Loucy (cell line): ENCODE data around the gene SPATC1L.

Experiments
- EZH2phosphoT487 ChIP-seq: fragments of 200-600 bp; IDR thresholded peaks from 2 replicates; pipeline ENCODE4 v1.6.1; 2018; ENCODE audit warnings: antibody characterized with exemption, mild to moderate bottlenecking, moderate library complexity, borderline replicate concordance
- TF ChIP-seq, protein P1 (sequence below): fragments of 200-600 bp; sonication (generic); conservative IDR thresholded peaks from 2 replicates; pipeline ENCODE4 v1.5.1; 2014; ENCODE audit warnings: mild to moderate bottlenecking, antibody characterized with exemption, low read length

DNA sequence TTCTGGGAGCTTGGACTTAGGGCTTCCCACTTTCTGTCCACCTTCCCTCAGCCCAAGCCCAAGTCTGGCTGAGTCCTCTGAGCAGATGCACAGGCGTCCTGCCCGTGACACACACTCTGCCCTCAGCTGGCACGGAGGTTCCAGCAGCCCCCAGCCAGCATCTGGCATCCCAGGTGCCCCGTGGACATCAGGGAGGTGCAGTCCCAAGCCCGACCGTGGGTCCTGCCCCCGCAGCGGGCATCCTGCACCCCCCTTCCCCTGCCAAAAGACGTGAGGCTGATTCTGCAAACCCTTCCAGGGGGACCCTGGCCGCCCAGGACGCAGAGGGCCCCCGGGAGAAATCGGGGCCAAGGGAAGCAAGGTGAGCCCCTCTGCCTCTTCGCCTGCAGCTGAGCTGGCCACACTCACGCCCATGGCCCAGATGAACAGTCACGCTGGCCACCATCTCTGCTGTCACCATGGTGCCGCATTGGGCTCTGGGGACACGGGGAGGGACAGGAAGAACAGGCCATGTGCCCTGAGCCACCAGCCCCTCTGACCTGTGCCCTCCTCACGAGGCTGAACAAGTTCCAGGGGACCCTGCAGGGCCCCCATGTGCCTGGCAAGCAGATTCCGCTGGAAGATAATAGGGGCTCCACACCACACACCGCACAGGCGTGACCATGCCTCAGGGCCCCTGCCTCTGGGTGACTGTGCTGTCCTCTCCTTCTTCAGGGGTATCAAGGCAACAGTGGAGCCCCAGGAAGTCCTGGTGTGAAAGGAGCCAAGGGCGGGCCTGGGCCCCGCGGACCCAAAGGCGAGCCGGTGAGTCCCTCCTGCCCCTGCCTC lies 65.7 kb downstream of the SPATC1L start:
- TF ChIP-seq, protein P1, sequence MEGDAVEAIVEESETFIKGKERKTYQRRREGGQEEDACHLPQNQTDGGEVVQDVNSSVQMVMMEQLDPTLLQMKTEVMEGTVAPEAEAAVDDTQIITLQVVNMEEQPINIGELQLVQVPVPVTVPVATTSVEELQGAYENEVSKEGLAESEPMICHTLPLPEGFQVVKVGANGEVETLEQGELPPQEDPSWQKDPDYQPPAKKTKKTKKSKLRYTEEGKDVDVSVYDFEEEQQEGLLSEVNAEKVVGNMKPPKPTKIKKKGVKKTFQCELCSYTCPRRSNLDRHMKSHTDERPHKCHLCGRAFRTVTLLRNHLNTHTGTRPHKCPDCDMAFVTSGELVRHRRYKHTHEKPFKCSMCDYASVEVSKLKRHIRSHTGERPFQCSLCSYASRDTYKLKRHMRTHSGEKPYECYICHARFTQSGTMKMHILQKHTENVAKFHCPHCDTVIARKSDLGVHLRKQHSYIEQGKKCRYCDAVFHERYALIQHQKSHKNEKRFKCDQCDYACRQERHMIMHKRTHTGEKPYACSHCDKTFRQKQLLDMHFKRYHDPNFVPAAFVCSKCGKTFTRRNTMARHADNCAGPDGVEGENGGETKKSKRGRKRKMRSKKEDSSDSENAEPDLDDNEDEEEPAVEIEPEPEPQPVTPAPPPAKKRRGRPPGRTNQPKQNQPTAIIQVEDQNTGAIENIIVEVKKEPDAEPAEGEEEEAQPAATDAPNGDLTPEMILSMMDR, result no peak
- TF ChIP-seq EZH2phosphoT487, result no peak
